Activated T-cell treated with anti-CD3 and anti-CD28 coated beads, Interleukin-2, amount 50 U/mL, for 48 hours (primary cell): Measurements from ENCODE around the gene GRK3.
A peak's percentile ranks its signal among the peaks of the same experiment; 100 is the strongest.

Experiments
- DNase-seq, 2 experiments: peaks; one replicate each; pipeline ENCODE4 v3.0.0-alpha.2; 2020

The GRK3 gene

GRCh38 chr22:25670070-25670461 is 105.6 kb downstream of the GRK3 start:
- DNase-seq = no peak

DNA sequence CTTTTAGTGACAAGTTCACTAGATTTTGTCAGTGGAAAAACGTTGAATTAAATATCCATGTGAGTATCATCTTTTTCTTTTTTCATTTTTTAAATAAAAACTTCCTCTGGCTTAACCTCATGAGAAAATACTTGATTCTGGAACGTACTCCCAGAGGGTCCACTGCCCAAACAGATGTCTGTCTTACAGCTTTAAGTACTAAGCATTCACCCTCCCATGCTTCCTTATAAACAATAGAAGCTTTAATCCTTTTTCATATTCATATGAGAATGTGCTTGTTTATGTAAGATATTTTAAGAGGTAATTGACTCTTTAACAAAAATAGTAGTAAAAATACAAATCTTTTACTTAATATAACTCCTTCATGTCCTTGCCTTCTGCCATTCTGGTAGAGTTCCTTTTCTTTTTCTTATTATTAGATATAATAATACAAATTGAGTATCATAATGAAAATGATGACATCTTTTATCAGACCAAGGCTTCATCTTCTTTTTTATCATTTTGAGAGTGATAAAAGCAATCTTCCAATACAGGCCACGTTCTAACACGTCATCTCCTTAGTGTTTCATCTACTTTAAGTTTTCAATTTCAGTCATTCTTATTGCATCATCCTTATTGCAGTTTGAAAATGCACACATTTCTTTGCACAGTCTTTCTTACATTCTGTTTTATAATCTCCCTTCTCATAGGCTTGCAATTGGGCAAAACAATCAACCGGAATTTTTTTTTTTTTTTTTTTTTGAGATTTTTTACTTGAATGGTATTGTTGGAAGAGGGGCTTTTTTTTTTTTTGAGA is 108.0 kb downstream of the GRK3 start:
- DNase-seq = no peak

DNA sequence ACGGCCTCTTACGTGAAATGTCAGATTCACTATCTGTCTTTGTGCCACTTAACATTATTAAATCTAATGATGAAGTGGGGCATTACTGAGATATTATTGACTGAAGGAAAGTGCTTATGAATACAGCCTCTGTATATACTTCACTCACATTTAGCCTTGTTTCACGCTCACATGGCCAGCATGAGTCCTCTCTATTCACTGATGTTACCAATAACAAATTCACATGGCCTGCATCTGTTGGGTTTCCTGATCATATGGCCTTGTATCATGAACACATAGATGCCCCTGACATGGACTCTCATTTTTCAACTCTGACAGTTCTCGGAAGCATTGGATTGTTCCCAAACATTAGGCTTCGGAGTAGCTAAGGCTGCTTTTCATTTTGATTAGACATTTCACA is 109.2 kb downstream of the GRK3 start:
- no peak for DNase-seq

GRCh38 chr22:25677631-25678030 is 113.2 kb downstream of the GRK3 start:
- no peak for DNase-seq

- no peak for DNase-seq
These were observed 115.6 kb downstream of the GRK3 start for GRCh38 chr22:25680051-25680450.

DNA sequence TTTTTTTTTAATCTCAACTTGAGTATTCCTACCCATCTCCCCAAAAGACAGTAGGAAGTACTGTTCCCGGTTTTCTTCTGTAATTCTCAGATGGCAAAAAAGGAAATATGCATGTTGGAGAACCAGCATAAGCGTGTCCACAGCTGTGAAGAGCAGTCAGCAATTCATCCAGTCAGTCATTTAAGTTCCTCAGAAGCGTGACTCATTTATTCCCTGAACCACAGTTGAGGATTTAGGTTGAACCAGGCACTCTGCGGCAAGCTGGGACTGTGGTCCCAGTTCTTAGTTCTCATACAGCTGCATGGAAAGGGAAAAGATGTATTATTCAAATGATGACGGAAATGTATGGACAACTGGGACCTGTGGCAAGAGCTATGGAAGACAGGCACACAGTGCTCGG is 116.5 kb downstream of the GRK3 start:
- no peak for DNase-seq

DNA sequence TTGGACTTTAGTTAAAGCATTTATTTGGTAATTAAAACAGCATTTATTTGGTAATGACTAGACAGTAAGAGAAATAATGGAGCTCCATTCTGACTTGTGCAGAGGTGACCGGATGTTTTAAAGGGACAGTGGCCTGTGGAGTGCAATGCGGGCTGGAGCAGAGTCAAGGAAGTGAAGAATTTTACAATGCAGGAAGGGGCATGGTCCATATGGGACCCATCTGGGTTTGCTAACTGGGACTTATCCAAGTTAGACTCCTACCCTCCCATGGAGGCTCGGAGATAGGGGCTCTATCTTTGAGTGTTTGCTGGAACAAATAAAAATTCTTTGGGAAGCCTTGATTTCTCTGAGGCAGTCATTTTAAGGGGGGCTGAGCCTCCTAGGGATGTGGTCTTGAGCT is 117.6 kb downstream of the GRK3 start:
- no peak for DNase-seq

- DNase-seq = no peak
These were observed 124.2 kb downstream of the GRK3 start for GRCh38 chr22:25688627-25689026.

DNA sequence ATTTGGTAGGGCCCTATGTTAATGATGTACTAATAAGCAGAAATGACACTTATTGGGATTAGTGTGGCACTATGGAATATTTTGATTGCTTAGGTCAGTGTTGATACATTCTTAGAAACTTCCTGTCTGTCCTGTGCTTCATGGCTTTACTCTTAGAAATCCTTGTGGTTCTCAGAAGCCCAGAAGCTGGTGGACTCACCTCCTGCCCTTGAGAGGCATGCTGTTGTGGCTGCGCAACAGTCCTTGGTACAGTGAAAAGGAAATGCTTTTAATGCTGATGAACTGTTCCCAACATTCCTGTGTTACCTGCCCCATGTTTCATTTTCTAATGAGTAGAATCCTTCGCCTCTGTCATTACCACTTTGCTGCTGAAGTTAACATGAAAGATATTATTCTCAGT is 125.2 kb downstream of the GRK3 start:
- no peak for DNase-seq

DNA sequence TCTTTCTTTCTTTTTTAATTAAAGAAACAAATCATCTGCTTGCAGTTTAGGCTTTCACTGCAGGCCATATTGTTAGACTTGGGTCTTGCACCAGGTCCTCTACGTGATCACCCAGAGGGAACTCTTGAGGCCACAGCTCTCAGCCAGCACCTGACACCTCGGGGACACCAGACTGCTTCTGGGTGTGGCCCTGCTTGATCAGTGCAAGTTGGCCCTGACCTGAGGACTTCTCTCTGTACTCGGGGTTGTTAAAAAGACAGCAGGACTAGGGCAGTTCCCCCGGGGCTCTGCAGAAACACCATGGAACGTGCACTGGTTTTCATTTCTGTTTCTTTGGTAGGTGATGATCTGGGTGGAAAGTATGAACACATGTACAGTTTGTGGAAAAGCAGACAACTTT is 126.3 kb downstream of the GRK3 start:
- DNase-seq = no peak

DNA sequence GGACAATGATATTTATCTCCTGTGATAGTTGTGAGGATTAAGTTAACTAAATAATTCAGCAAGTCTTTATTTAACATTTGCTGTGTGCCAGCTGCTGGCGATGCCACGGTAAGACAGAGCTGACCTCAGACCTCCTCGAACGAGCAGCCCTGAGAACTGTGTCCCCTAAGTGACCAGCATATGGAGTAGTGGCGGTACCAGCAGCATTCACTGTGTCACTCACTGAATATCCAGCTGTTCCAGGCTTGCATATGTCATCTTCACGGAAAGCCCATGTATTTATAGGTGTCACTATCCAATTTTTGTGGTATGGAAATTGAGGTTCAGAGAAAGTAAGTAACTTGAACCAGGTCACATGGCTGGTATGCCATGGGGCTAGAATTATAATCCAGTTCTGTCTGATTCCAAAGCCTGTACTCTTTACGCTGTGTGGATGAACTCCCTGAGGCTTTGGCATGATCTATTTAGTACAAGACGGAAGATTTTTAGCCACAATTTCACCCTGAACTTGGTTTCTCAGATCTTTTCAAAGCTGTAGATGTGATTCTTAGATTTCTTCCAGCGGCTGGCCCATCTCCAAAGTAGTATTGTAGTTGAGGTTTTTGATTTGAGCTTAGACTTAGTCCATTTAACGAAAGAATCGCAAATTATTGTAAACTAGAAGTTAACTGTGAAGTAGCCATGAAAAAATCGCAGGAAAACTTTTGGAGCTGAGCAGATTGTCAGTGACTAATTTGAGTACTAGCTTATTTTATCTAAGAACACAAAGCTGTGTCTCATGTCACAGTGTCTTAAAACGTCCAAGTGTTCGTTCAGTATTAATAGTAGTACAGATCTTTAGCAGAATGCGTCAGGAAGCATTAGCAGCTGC is 128.2 kb downstream of the GRK3 start:
- DNase-seq = no peak

DNA sequence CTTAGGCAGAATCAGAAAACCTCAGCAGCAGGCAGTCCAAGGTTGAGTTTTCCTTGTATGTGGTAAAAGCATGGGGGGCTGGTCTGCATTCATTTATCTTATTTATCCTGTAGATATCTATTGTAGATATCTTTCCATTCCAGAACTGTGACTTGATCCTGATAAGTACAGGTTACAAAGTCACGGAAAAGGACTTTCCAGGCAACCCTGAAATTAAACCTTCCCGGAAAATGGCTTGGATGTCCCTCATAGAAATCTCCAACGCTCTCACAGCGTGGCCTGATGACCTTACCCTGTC is 128.7 kb downstream of the GRK3 start:
- DNase-seq = no peak

DNA sequence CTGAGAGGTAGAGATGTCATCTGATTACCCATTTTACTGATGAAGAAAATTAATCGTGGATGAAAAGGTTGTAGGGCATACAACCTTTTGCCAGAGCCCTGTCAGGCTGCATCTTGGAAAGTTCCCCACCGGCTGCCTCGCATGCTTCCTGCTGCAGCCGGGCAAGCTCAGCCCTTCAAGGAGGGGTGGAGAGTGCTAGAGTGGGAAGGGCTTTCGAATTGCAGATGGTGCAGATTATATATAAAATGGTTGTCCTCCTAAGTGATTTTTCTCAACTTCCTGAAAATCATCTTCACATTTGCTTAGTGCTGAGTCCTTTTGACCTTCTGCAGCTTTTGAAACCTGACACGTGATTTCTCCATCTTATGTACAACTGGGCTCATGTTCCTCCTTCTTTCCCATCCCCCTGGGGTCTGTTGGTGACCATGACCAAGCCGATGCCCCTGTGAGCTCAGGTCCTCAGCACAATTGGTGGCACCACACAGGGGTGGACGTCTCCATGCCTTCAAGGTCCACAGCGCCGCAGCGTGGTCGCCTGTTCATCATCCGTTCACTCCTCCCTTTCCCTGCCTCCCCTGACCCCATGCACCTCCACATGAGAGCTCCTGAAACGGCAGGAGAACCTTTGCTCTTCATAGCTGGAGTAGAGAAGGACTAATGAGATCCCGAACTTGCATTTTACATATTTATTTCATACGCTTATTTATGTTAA is 129.9 kb downstream of the GRK3 start:
- no peak for DNase-seq

DNA sequence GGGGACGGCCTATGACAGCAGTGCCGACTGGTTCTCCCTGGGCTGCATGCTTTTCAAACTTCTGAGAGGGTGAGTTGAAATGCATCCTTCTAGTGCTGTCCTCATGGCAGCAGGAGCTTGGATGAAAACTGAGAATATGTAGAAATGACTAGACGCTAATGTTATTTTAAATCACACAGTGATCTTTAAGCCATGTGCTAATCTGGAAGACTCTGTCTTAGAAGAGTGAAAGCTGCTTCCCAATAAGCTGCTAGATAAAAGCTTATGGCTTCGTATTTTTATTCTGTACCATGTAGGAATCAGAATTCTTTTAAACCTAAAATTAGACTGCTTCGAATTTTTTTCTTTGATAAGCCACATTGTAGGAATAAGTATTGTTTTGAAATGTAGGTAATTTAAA is 130.7 kb downstream of the GRK3 start:
- no peak for DNase-seq

- no peak for DNase-seq
These were observed 132.3 kb downstream of the GRK3 start for GRCh38 chr22:25696763-25697162.

GRCh38 chr22:25697181-25697664 is 132.7 kb downstream of the GRK3 start:
- DNase-seq = no peak

GRCh38 chr22:25697978-25698377 is 133.5 kb downstream of the GRK3 start:
- DNase-seq = no peak

GRCh38 chr22:25698461-25698860 is 134.0 kb downstream of the GRK3 start:
- DNase-seq = no peak

DNA sequence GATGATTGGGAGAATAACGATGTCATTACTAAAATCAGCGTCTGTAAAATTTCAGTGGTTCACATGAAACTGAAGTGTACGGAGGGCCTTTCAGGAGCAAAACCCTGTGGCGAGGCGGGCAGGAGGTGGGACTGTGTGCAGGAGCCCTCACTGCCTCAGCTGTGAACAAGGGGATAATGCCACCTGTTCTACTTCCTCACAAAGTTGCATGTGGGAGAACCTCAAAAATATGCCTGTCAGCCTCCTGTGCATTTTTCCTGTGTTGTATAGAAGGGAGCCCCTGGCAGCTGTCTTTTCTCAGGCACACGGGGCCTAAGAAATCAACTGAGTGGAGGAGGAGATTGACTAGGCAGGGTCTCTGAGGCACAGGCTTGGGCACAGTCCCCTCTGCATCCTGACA is 134.5 kb downstream of the GRK3 start:
- no peak for DNase-seq

GRCh38 chr22:25701056-25701780 is 136.7 kb downstream of the GRK3 start:
- DNase-seq = no peak

- DNase-seq = no peak
These were observed 137.6 kb downstream of the GRK3 start for GRCh38 chr22:25702040-25702439.

- DNase-seq = peak; percentile 36 to 43
These were observed 138.2 kb downstream of the GRK3 start for GRCh38 chr22:25702571-25703167.

DNA sequence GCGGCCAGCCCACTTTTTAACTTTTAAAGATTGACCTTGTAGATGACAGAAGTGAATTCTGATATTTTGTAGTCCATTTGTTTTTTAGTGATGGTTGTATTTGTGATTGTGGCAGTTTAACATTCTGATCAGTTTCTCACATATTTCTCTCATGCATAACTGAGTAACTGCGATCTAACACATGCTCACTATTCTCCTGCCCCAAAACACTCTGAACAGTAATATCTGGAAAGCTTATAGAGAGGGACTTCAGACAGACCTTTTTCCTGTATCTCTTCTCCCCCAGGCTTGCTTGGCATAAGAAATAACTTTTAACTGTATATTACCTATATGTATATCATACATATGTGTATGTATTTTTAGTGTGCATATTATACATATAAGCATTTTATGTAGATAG is 140.2 kb downstream of the GRK3 start:
- no peak for DNase-seq
